ENCODE results near the gene FRS3.

The FRS3 gene

GRCh38 chr6:41756354-41756753 lies 23.3 kb downstream of the FRS3 start:
- TF ChIP-seq CTCF (IDR thresholded peaks at IDR 0.05; ENCODE audit: control extremely low read depth, extremely low read depth, low read depth, missing control alignments) = no peak
- POLR2A ChIA-PET = no interaction called here
- no peak for DNase-seq (ENCODE audit: extremely low spot score)
- CTCF ChIA-PET = interaction anchor here (1.4 kb wide), 1 partner anchor 18 kb away, joined by 3 read pairs; no protein-coding TSS in a partner anchor

- no peak for DNase-seq (ENCODE audit: extremely low spot score)
- CTCF ChIA-PET = interaction anchor here (1.4 kb wide), 1 partner anchor 19 kb away, joined by 3 read pairs; no protein-coding TSS in a partner anchor
- POLR2A ChIA-PET = no interaction called here
- TF ChIP-seq CTCF (IDR thresholded peaks at IDR 0.05; ENCODE audit: control extremely low read depth, extremely low read depth, low read depth, missing control alignments) = no peak
Observed at GRCh38 chr6:41755895-41756294, 23.8 kb downstream of the FRS3 start.

- ChIA-PET CTCF (interaction anchor here (1.4 to 3.0 kb wide), 4 partner anchors 10 to 294 kb away, joined by 4 to 11 read pairs (median 4); no protein-coding TSS in a partner anchor), POLR2A (no interaction called here)
- DNase-seq (ENCODE audit: extremely low spot score) = no peak
- no peak for TF ChIP-seq CTCF (IDR thresholded peaks at IDR 0.05; ENCODE audit: control extremely low read depth, extremely low read depth, low read depth, missing control alignments)
Observed at GRCh38 chr6:41750374-41750773, 29.3 kb downstream of the FRS3 start.

GRCh38 chr6:41748542-41748941 lies 31.2 kb downstream of the FRS3 start:
- POLR2A ChIA-PET = interaction anchor here (0.6 kb wide), 1 partner anchor 26 kb away, joined by 3 read pairs; no protein-coding TSS in a partner anchor
- CTCF ChIA-PET = interaction anchor here (0.8 to 3.0 kb wide), 5 partner anchors 8 to 38 kb away, joined by 3 to 11 read pairs (median 4); no protein-coding TSS in a partner anchor
- no peak for DNase-seq (ENCODE audit: extremely low spot score)
- no peak for TF ChIP-seq CTCF (IDR thresholded peaks at IDR 0.05; ENCODE audit: control extremely low read depth, extremely low read depth, low read depth, missing control alignments)

- TF ChIP-seq CTCF (IDR thresholded peaks at IDR 0.05; ENCODE audit: control extremely low read depth, extremely low read depth, low read depth, missing control alignments) = no peak
- POLR2A ChIA-PET = interaction anchor here (0.6 kb wide), 1 partner anchor 25 kb away, joined by 3 read pairs; no protein-coding TSS in a partner anchor
- DNase-seq (ENCODE audit: extremely low spot score) = no peak
- CTCF ChIA-PET = interaction anchor here (0.8 to 3.0 kb wide), 4 partner anchors 8 to 38 kb away, joined by 3 to 11 read pairs (median 4); no protein-coding TSS in a partner anchor
Observed at GRCh38 chr6:41748102-41748477, 31.6 kb downstream of the FRS3 start.

GRCh38 chr6:41747256-41748101 lies 32.2 kb downstream of the FRS3 start, which contains the start of gene PGC:
PGC (minus strand) TSS chr6:41747397; CDS start chr6:41747334, 63 bp downstream.
- ChIA-PET CTCF (interaction anchor here (0.8 to 1.5 kb wide), 4 partner anchors 15 to 39 kb away, joined by 3 to 4 read pairs (median 3); no protein-coding TSS in a partner anchor), POLR2A (no interaction called here)
- DNase-seq (ENCODE audit: extremely low spot score) = no peak
- no peak for TF ChIP-seq CTCF (IDR thresholded peaks at IDR 0.05; ENCODE audit: control extremely low read depth, extremely low read depth, low read depth, missing control alignments)

All from GM10248 (cell line).